Tibial artery (tissue), 4 donors: Measurements from ENCODE around the gene CLPX.
"Not testable (repeated sequence)": the region's sequence is repeated elsewhere in the genome, so short reads cannot be mapped to it uniquely, and the experiment has no call there.

Source experiments
- DNase-seq, 2 donors: peaks; one replicate each; pipeline ENCODE4 v3.0.0-alpha.2; 2019
- H3K27ac ChIP-seq, 2 donors: fragments of 200-600 bp; sonication (generic) in 1 of 2; 1 replicate in 1 of 2; 2 replicates in 1 of 2; pipeline ENCODE4 v1.5.1; 2018 to 2019; ENCODE audit warnings: mild to moderate bottlenecking in 1 of 2
- H3K27me3 ChIP-seq, 2 donors: fragments of 200-600 bp; sonication (generic) in 1 of 2; one replicate each; pipeline versions ENCODE4 v1.5.1 to v1.6.0; 2016 to 2019
- H3K36me3 ChIP-seq, 3 donors: fragments of 200-600 bp; sonication (generic) in 2 of 3; one replicate each; pipeline ENCODE4 v1.5.1; 2016 to 2019; ENCODE audit warnings: mild to moderate bottlenecking in 2 of 3
- H3K4me1 ChIP-seq, 4 donors: fragments of 200-600 bp; sonication (generic) in 2 of 4; 1 replicate in 3 of 4; 2 replicates in 1 of 4; pipeline ENCODE4 v1.5.1; 2016 to 2019
- H3K4me3 ChIP-seq, 2 donors: fragments of 200-600 bp; sonication (generic) in 1 of 2; 1 replicate in 1 of 2; 2 replicates in 1 of 2; pipeline ENCODE4 v1.5.1; 2018 to 2019; ENCODE audit warnings: mild to moderate bottlenecking in 2 of 2
- H3K9me3 ChIP-seq, 3 donors: fragments of 200-600 bp; sonication (generic) in 1 of 3; one replicate each; pipeline ENCODE4 v1.5.1; 2016 to 2019
- CTCF ChIP-seq, 2 experiments: fragments of 200-600 bp in 1 of 2; fragments of 450-650 bp in 1 of 2; IDR thresholded peaks; one replicate each; pipeline ENCODE4 v1.5.1; 2017 to 2019; ENCODE audit warnings: antibody characterized with exemption in 2 of 2, mild to moderate bottlenecking in 1 of 2, moderate library complexity in 1 of 2
- intact Hi-C: fragments of 100-400 bp; cut with DNase I; formaldehyde crosslinking; loops from one replicate; pipeline ENCODE4 v1.15.0; 2023; ENCODE audit warnings: low total_unique reads

CLPX gene

GRCh38 chr15:65137089-65137488, 48.1 kb downstream of the CLPX start:
- intact Hi-C loops, result loop anchor here (10.0 kb wide), 1 partner anchor 48 kb away; the partner anchor contains the start of gene CLPX
- H3K9me3 ChIP-seq, H3K27ac ChIP-seq, H3K36me3 ChIP-seq, H3K27me3 ChIP-seq, DNase-seq, H3K4me3 ChIP-seq: not testable (repeated sequence)
- peaks cover 0 to 14% (median 8%) of the 10 kb centered on the region in 4 donors for H3K4me1 ChIP-seq

GRCh38 chr15:65134538-65134937, 50.6 kb downstream of the CLPX start:
- Histone ChIP-seq H3K27ac (no peak overlapping the region), H3K36me3 (peaks cover 0 to 3% (median 0%) of the 10 kb centered on the region in 3 donors), H3K9me3 (no peaks in the 10 kb centered on the region), H3K27me3 (no peaks in the 10 kb centered on the region), H3K4me3 (peak overlapping the region in 1 of 2 donors; percentile 84), H3K4me1 (peaks cover 0 to 33% (median 20%) of the 10 kb centered on the region in 4 donors)
- TF ChIP-seq CTCF (IDR thresholded peaks at IDR 0.05), result no peak
- intact Hi-C loops, result loop anchor here (10.0 kb wide), 1 partner anchor 50 kb away; the partner anchor contains the start of gene CLPX
- no peak for DNase-seq

GRCh38 chr15:65133548-65134200, 51.5 kb downstream of the CLPX start, which contains the start of gene PDCD7:
Gene PDCD7 (minus strand): TSS chr15:65133808. CDS start chr15:65133781, 27 bp downstream.
- no peaks in the 10 kb centered on the region for H3K9me3 ChIP-seq
- peak within 1 kb of the TSS; percentile 90 to 91 for H3K27ac ChIP-seq
- H3K36me3 ChIP-seq, result peaks cover 5 to 12% (median 7%) of the 10 kb centered on the region in 3 donors
- intact Hi-C loops, result loop anchor here (10.0 kb wide), 1 partner anchor 51 kb away; the partner anchor contains the start of gene CLPX
- TF ChIP-seq CTCF (IDR thresholded peaks at IDR 0.05), result no peak
- DNase-seq, result peak; percentile 88 to 90
- H3K4me3 ChIP-seq, result peak within 1 kb of the TSS; percentile 84 to 95
- H3K4me1 ChIP-seq, result peaks cover 0 to 33% (median 20%) of the 10 kb centered on the region in 4 donors
- H3K27me3 ChIP-seq, result no peaks in the 10 kb centered on the region

- no peak for DNase-seq
- peak overlapping the region; percentile 84 to 95 for H3K4me3 ChIP-seq
- H3K36me3 ChIP-seq, result peaks cover 11 to 19% (median 14%) of the 10 kb centered on the region in 3 donors
- no peaks in the 10 kb centered on the region for H3K27me3 ChIP-seq
- H3K4me1 ChIP-seq, result peaks cover 0 to 33% (median 20%) of the 10 kb centered on the region in 4 donors
- no peak for TF ChIP-seq CTCF (IDR thresholded peaks at IDR 0.05)
- H3K27ac ChIP-seq, result peak overlapping the region; percentile 90 to 91
- no peaks in the 10 kb centered on the region for H3K9me3 ChIP-seq
- intact Hi-C loops, result loop anchor here (10.0 kb wide), 1 partner anchor 52 kb away; the partner anchor contains the start of gene CLPX
These were observed 52.1 kb downstream of the CLPX start for GRCh38 chr15:65132878-65133547.

- intact Hi-C loops, result loop anchor here (10.0 kb wide), 1 partner anchor 54 kb away; the partner anchor contains the start of gene CLPX
- no peak for TF ChIP-seq CTCF (IDR thresholded peaks at IDR 0.05)
These were observed 54.2 kb downstream of the CLPX start for GRCh38 chr15:65130941-65131340.

GRCh38 chr15:65115542-65115941, 69.6 kb downstream of the CLPX start:
- H3K36me3 ChIP-seq, result peaks cover 54 to 93% (median 58%) of the 10 kb centered on the region in 3 donors
- TF ChIP-seq CTCF (IDR thresholded peaks at IDR 0.05), result no peak
- no peak overlapping the region for H3K27ac ChIP-seq
- no peak overlapping the region for H3K4me3 ChIP-seq
- intact Hi-C loops, result no loop called here
- H3K27me3 ChIP-seq, result no peaks in the 10 kb centered on the region
- no peak for DNase-seq
- H3K4me1 ChIP-seq, result no peaks in the 10 kb centered on the region
- H3K9me3 ChIP-seq, result no peaks in the 10 kb centered on the region

More at GRCh38 chr15:65130941-65131340, 54.2 kb downstream of the CLPX start:
- no peaks in the 10 kb centered on the region for H3K27me3 ChIP-seq
- no peak overlapping the region for H3K27ac ChIP-seq
- no peak for DNase-seq
- peaks cover 0 to 33% (median 20%) of the 10 kb centered on the region in 4 donors for H3K4me1 ChIP-seq
- no peaks in the 10 kb centered on the region for H3K9me3 ChIP-seq
- peaks cover 26 to 34% (median 27%) of the 10 kb centered on the region in 3 donors for H3K36me3 ChIP-seq
- no peak overlapping the region for H3K4me3 ChIP-seq
